ENCODE data around the gene MACROD2.
"Not testable (repeated sequence)": the region's sequence is repeated elsewhere in the genome, so short reads cannot be mapped to it uniquely, and the experiment has no call there.

The MACROD2 gene

GRCh38 chr20:15162079-15162647 is 1166.8 kb downstream of the MACROD2 start:
- DNase-seq, result no peak

GRCh38 chr20:15163632-15164031 is 1168.3 kb downstream of the MACROD2 start:
- DNase-seq, result no peak

- no peak for DNase-seq
Measured at GRCh38 chr20:15164726-15165125, 1169.4 kb downstream of the MACROD2 start.

GRCh38 chr20:15166744-15167143 is 1171.4 kb downstream of the MACROD2 start:
- no peak for DNase-seq

GRCh38 chr20:15171016-15171415 is 1175.7 kb downstream of the MACROD2 start:
- no peak for DNase-seq

GRCh38 chr20:15176929-15177328 is 1181.6 kb downstream of the MACROD2 start:
- DNase-seq, result no peak

- DNase-seq, result no peak
Measured at GRCh38 chr20:15178581-15178980, 1183.3 kb downstream of the MACROD2 start.

GRCh38 chr20:15179381-15179780 is 1184.1 kb downstream of the MACROD2 start:
- DNase-seq, result no peak

- DNase-seq, result no peak
Measured at GRCh38 chr20:15179781-15180180, 1184.5 kb downstream of the MACROD2 start.

GRCh38 chr20:15185322-15185721 is 1190.0 kb downstream of the MACROD2 start:
- DNase-seq, result no peak

- DNase-seq, result no peak
Measured at GRCh38 chr20:15185913-15186312, 1190.6 kb downstream of the MACROD2 start.

GRCh38 chr20:15187612-15188011 is 1192.3 kb downstream of the MACROD2 start:
- no peak for DNase-seq

GRCh38 chr20:15188415-15188814 is 1193.1 kb downstream of the MACROD2 start:
- DNase-seq, result no peak

GRCh38 chr20:15191082-15191723 is 1195.9 kb downstream of the MACROD2 start:
- DNase-seq, result no peak

- DNase-seq, result no peak
Measured at GRCh38 chr20:15195378-15195777, 1200.1 kb downstream of the MACROD2 start.

GRCh38 chr20:15196547-15197255 is 1201.4 kb downstream of the MACROD2 start:
- DNase-seq, result no peak

- DNase-seq, result not testable (repeated sequence)
Measured at GRCh38 chr20:15198017-15198416, 1202.7 kb downstream of the MACROD2 start.

GRCh38 chr20:15199698-15200097 is 1204.4 kb downstream of the MACROD2 start:
- DNase-seq, result no peak

GRCh38 chr20:15200147-15200565 is 1204.8 kb downstream of the MACROD2 start:
- no peak for DNase-seq

- no peak for DNase-seq
Measured at GRCh38 chr20:15201602-15202001, 1206.3 kb downstream of the MACROD2 start.

- DNase-seq, result no peak
Measured at GRCh38 chr20:15204234-15204633, 1208.9 kb downstream of the MACROD2 start.

- DNase-seq, result no peak
Measured at GRCh38 chr20:15205028-15205427, 1209.7 kb downstream of the MACROD2 start.

- no peak for DNase-seq
Measured at GRCh38 chr20:15205719-15206118, 1210.4 kb downstream of the MACROD2 start.

GRCh38 chr20:15209537-15209936 is 1214.2 kb downstream of the MACROD2 start:
- DNase-seq, result no peak
